ENCODE results near the gene HSPA12B.

DNA sequence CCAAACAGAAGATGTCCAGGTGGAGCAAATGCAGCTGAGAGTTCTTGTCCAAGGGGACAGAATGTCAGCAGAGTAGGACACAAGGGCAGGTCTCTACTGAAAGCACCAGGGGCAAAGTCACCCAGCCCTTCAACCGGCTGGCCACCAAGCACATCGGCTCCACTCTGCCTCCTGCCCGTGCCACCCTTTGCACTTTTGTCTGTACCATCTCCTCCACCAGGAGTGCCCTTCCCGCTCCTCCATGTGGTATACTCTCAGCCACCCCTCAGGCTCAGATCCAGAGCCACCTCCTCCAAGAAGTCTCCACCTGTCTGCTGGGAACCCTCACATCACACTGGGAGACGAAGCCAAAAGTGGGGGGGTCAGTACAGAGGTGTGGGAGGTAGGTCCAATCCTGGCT is 4.1 kb upstream of the HSPA12B start:
- TF ChIP-seq, protein P1, sequence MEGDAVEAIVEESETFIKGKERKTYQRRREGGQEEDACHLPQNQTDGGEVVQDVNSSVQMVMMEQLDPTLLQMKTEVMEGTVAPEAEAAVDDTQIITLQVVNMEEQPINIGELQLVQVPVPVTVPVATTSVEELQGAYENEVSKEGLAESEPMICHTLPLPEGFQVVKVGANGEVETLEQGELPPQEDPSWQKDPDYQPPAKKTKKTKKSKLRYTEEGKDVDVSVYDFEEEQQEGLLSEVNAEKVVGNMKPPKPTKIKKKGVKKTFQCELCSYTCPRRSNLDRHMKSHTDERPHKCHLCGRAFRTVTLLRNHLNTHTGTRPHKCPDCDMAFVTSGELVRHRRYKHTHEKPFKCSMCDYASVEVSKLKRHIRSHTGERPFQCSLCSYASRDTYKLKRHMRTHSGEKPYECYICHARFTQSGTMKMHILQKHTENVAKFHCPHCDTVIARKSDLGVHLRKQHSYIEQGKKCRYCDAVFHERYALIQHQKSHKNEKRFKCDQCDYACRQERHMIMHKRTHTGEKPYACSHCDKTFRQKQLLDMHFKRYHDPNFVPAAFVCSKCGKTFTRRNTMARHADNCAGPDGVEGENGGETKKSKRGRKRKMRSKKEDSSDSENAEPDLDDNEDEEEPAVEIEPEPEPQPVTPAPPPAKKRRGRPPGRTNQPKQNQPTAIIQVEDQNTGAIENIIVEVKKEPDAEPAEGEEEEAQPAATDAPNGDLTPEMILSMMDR (conservative IDR thresholded peaks at IDR 0.05) = no peak
- no peak for TF ChIP-seq ZFX (IDR thresholded peaks at IDR 0.05)
